Activated CD8-positive, alpha-beta memory T cell treated with anti-CD3 and anti-CD28 coated beads for 24 hours (primary cell): ENCODE results near the gene ARHGAP23.

Experiments used
- DNase-seq: peaks from one replicate; pipeline ENCODE4 v3.0.0-alpha.2; 2020

Gene ARHGAP23

GRCh38 chr17:38532451-38532850, 104.2 kb downstream of the ARHGAP23 start:
- no peak for DNase-seq

GRCh38 chr17:38533241-38533640, 105.0 kb downstream of the ARHGAP23 start:
- DNase-seq: no peak

GRCh38 chr17:38533866-38534497, 105.7 kb downstream of the ARHGAP23 start:
- no peak for DNase-seq

- DNase-seq: no peak
These were observed 106.2 kb downstream of the ARHGAP23 start for GRCh38 chr17:38534498-38534885.

GRCh38 chr17:38535886-38536285, 107.6 kb downstream of the ARHGAP23 start:
- DNase-seq: no peak

GRCh38 chr17:38536661-38537060, 108.4 kb downstream of the ARHGAP23 start:
- no peak for DNase-seq

GRCh38 chr17:38538906-38539305, 110.6 kb downstream of the ARHGAP23 start:
- no peak for DNase-seq

GRCh38 chr17:38539386-38539785, 111.1 kb downstream of the ARHGAP23 start:
- DNase-seq: no peak

GRCh38 chr17:38540514-38541045, 112.3 kb downstream of the ARHGAP23 start:
- DNase-seq: no peak

- no peak for DNase-seq
These were observed 113.0 kb downstream of the ARHGAP23 start for GRCh38 chr17:38541281-38541680.

- DNase-seq: no peak
These were observed 114.0 kb downstream of the ARHGAP23 start for GRCh38 chr17:38542286-38542685.

- no peak for DNase-seq
These were observed 115.3 kb downstream of the ARHGAP23 start for GRCh38 chr17:38543403-38544174.

GRCh38 chr17:38544175-38544838, 116.0 kb downstream of the ARHGAP23 start:
- DNase-seq: no peak

- no peak for DNase-seq
These were observed 116.6 kb downstream of the ARHGAP23 start for GRCh38 chr17:38544839-38545209.

- no peak for DNase-seq
These were observed 117.4 kb downstream of the ARHGAP23 start for GRCh38 chr17:38545531-38546225.

GRCh38 chr17:38546396-38546795, 118.1 kb downstream of the ARHGAP23 start:
- no peak for DNase-seq

- no peak for DNase-seq
These were observed 119.2 kb downstream of the ARHGAP23 start for GRCh38 chr17:38547444-38547843.

GRCh38 chr17:38549285-38549684, 121.0 kb downstream of the ARHGAP23 start:
- no peak for DNase-seq

- no peak for DNase-seq
These were observed 122.4 kb downstream of the ARHGAP23 start for GRCh38 chr17:38550661-38551060.

GRCh38 chr17:38551121-38551520, 122.9 kb downstream of the ARHGAP23 start:
- no peak for DNase-seq

GRCh38 chr17:38552343-38552742, 124.1 kb downstream of the ARHGAP23 start:
- DNase-seq: no peak

GRCh38 chr17:38554430-38555350, 126.4 kb downstream of the ARHGAP23 start:
- no peak for DNase-seq
